GM23248 (cell line): ENCODE data around the gene ASB2.

Experiments
- EZH2 ChIP-seq: fragments of 200-600 bp; sonication (generic); IDR thresholded peaks from 2 replicates; pipeline ENCODE4 v1.6.1; 2018; ENCODE audit warnings: antibody characterized with exemption, mild to moderate bottlenecking; ENCODE audit not compliant: insufficient read depth, poor library complexity, severe bottlenecking
- EZH2phosphoT487 ChIP-seq: fragments of 200-600 bp; sonication (generic); IDR thresholded peaks from 2 replicates; pipeline ENCODE4 v1.6.1; 2018; ENCODE audit warnings: antibody characterized with exemption, moderate library complexity, mild to moderate bottlenecking, low read depth; ENCODE audit not compliant: insufficient read depth

DNA sequence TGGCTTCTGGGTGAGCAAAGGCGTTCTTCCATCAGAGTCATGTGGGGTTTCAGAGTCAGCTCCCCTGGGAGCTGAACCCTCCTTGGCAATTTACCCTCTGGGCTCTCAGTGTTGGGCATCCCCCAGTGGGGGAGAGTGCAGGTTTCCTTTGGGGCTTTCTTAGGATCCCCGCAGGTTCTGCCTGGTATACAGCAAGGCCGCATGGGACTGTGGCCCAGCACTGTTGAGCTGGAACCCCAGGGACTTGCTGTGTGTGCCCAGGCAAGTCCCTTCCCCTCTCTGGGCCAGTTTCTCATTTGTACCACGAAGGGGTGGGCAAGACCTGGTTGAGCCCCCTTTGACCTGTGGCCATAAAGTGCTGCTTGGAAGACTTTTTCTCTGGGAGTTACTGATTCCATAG lies 43.7 kb downstream of the ASB2 start:
- no peak for TF ChIP-seq EZH2phosphoT487
- no peak for TF ChIP-seq EZH2
